Tibial nerve (tissue), 3 donors: ENCODE data around the gene KIRREL1.

ENCODE experiments used
- POLR2A ChIP-seq, 2 donors: fragments of 450-650 bp; IDR thresholded peaks; one replicate each; pipeline ENCODE4 v1.6.1; 2017; ENCODE audit warnings: antibody characterized with exemption in 2 of 2, mild to moderate bottlenecking in 2 of 2, moderate library complexity in 2 of 2
- TF ChIP-seq, protein P1 (sequence below), 5 experiments: fragments of 200-600 bp in 3 of 5; fragments of 450-650 bp in 2 of 5; sonication (generic) in 3 of 5; IDR thresholded peaks; one replicate each; pipeline ENCODE4 v1.5.1; 2016 to 2019; ENCODE audit warnings: antibody characterized with exemption in 5 of 5, mild to moderate bottlenecking in 3 of 5, moderate library complexity in 2 of 5

DNA sequence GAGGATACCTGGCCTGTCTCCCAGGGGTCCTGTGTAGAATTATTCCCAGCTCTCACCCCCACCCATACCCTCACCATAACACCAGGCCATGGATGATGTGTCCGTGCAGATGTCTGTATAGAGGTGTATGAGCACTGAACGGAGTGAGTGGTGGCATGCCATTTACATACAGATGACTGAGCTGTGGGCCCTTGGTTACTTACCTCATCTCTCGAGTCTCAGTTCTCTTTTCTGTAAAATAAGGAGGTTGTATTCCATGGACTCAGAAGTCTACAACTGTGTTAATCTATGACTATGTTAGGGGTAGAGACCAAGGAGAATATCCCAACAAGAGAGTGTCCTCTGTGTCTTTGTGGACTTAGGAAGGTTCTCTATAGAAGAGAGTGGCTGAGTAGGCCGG lies 121.7 kb downstream of the KIRREL1 start:
- TF ChIP-seq, protein P1, sequence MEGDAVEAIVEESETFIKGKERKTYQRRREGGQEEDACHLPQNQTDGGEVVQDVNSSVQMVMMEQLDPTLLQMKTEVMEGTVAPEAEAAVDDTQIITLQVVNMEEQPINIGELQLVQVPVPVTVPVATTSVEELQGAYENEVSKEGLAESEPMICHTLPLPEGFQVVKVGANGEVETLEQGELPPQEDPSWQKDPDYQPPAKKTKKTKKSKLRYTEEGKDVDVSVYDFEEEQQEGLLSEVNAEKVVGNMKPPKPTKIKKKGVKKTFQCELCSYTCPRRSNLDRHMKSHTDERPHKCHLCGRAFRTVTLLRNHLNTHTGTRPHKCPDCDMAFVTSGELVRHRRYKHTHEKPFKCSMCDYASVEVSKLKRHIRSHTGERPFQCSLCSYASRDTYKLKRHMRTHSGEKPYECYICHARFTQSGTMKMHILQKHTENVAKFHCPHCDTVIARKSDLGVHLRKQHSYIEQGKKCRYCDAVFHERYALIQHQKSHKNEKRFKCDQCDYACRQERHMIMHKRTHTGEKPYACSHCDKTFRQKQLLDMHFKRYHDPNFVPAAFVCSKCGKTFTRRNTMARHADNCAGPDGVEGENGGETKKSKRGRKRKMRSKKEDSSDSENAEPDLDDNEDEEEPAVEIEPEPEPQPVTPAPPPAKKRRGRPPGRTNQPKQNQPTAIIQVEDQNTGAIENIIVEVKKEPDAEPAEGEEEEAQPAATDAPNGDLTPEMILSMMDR (IDR thresholded peaks at IDR 0.05) = no peak
- no peak for TF ChIP-seq POLR2A (IDR thresholded peaks at IDR 0.05)
